Activated T-helper 1 cell treated with anti-CD3 and anti-CD28 coated beads, Interleukin-12 subunit alpha, Interleukin-12 subunit beta, Interleukin-2, Interleukin-4 antibody, amounts not matched to agents 30 ng/mL and 10 ng/mL and 1 ng/mL, durations not matched to agents 14 hours and 24 hours and 36 hours (primary cell): Measurements from ENCODE around the gene KLHDC10. TPM values are rescaled to one million over a fixed set of nuclear protein-coding genes. Genes with fewer than 3 reads are reported as not detected.
"Not testable (repeated sequence)": the region's sequence is repeated elsewhere in the genome, so short reads cannot be mapped to it uniquely, and the experiment has no call there.

Experiments used
- DNase-seq: peaks from one replicate; pipeline ENCODE4 v3.0.0; 2021; ENCODE audit warnings: low spot score
- H3K27ac Mint-ChIP-seq: one replicate; pipeline ENCODE4 v1.8.0; 2021; ENCODE audit warnings: mild to moderate bottlenecking, mixed read lengths
- H3K27me3 Mint-ChIP-seq: one replicate; pipeline ENCODE4 v1.8.0; 2022; ENCODE audit warnings: mild to moderate bottlenecking, moderate library complexity, mixed read lengths; ENCODE audit not compliant: insufficient read depth
- H3K36me3 Mint-ChIP-seq: one replicate; pipeline ENCODE4 v1.8.0; 2021; ENCODE audit warnings: low read depth, mixed read lengths
- H3K4me1 Mint-ChIP-seq: one replicate; pipeline ENCODE4 v1.8.0; 2021; ENCODE audit warnings: low read depth, mixed read lengths
- H3K4me3 Mint-ChIP-seq: one replicate; pipeline ENCODE4 v1.8.0; 2021; ENCODE audit warnings: mild to moderate bottlenecking, moderate library complexity, mixed read lengths
- H3K9me3 Mint-ChIP-seq: one replicate; pipeline ENCODE4 v1.8.0; 2021; ENCODE audit warnings: mixed read lengths
- intact Hi-C: fragments of 100-400 bp; cut with micrococcal nuclease; formaldehyde crosslinking; loops from one replicate; pipeline ENCODE4 v1.15.1; 2024
- total RNA-seq: library from RNA; stranded (reverse); gene quantifications from 2 replicates; pipeline ENCODE4 v1.2.3, GENCODE V29; 2022

Gene KLHDC10
- total RNA-seq, 1 donor from 2014 or later = 15.6 TPM

DNA sequence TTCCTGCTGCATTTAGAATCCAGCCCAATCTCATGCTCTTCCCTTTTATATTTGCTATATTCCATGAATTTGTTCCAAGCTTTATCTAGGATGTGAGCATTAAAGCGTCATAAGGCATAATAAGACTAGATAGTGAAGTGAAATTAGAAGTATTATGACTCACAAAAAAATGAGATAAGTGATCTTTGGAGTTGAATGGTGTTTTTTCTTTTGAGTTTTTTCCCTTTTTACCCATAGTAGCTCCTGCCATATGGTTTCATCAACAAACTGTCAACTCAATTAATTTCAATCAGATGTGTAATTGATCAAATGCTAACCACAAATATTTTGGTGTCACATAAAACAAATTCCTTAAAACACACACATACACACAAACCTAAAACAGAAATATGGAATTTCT lies 17.0 kb downstream of the KLHDC10 start:
- H3K4me1 Mint-ChIP-seq = peaks cover 10% of the 10 kb centered on the region
- H3K27me3 Mint-ChIP-seq = no peaks in the 10 kb centered on the region
- peaks cover 6% of the 10 kb centered on the region for H3K36me3 Mint-ChIP-seq
- intact Hi-C loops = no loop called here
- H3K4me3 Mint-ChIP-seq = no peak overlapping the region
- no peak for DNase-seq
- H3K9me3 Mint-ChIP-seq = no peaks in the 10 kb centered on the region
- H3K27ac Mint-ChIP-seq = no peak overlapping the region

DNA sequence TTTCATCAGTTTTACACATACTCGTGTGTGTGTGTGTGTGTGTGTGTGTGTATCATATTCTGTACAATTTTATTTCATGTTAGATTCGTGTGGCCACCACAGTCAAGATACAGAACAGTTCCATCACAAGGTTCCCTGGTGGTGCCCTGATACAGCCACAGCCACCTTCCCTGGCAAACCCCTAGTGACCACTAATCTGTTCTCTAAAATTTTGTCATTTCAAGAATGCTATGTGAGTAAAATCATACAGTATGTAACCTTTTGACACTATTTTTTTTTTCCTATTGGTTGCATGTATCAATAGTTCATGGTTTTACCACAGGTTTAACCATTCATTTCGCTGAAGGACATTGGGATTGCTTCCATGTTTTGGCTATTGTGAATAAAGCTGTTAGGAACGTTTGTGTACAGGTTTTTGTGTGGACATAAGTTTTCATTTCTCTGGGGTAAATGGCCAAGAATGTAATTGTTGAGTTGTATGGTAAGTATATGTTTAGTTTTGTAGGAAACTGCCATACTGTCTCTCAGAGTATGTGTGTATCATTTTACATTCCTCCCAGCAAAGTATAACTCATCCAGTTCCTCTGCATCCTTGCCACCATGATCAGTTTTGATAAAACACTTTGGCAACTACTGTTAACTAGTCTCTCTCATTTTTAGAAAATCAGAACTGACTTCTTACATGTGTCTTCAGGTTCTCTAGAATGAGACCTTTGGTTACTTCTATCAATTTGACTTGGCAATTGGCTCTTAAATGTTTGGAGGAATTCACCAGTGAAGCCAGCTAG lies 20.6 kb downstream of the KLHDC10 start:
- H3K4me1 Mint-ChIP-seq = peaks cover 10% of the 10 kb centered on the region
- no peaks in the 10 kb centered on the region for H3K27me3 Mint-ChIP-seq
- DNase-seq = no peak
- no peak overlapping the region for H3K27ac Mint-ChIP-seq
- no peaks in the 10 kb centered on the region for H3K36me3 Mint-ChIP-seq
- H3K4me3 Mint-ChIP-seq = no peak overlapping the region
- H3K9me3 Mint-ChIP-seq = no peaks in the 10 kb centered on the region
- intact Hi-C loops = no loop called here

DNA sequence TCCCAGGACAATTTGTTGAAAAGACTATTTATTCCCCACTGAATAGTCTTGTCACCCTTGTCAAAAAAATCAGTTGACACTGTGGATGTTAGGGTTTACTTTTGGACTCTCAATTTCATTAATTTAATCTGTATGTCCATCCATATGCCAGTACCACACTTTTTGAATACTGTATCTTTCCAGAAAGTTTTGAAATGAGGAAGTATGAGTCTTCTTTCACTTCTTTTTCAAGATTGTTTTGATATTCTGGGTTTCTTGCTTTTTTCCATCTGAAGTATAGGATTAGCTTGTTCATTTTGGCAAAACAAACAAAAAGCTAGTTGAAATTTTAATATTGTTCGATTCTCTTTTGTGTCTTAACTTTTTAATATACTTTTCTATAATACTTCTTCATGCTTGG lies 21.7 kb downstream of the KLHDC10 start:
- DNase-seq = no peak
- Mint-ChIP-seq H3K27ac (no peak overlapping the region), H3K36me3 (peaks cover 4% of the 10 kb centered on the region)

DNA sequence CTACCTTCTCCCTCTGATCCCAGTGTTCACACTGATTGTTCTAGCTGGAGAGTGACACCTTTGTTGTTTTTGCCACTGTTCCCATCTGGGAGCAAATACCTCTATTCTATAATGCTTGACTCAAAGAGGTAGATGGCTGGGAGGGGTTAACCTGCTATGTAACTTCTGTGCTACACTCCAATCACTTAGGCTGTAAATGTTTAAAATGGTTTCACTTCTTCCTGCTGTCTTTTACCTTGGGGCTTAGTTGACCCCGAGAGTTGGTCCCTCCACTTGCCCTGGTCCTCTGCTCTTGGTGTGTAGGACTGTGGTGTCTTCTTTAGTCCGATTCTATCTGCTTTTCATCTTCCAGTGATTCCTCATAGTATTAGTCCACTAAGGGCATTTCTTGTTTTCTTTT lies 22.3 kb downstream of the KLHDC10 start:
- H3K4me1 Mint-ChIP-seq = peaks cover 10% of the 10 kb centered on the region
- no peak overlapping the region for H3K27ac Mint-ChIP-seq
- H3K36me3 Mint-ChIP-seq = peaks cover 4% of the 10 kb centered on the region
- no peaks in the 10 kb centered on the region for H3K27me3 Mint-ChIP-seq
- no peak for DNase-seq
- H3K4me3 Mint-ChIP-seq = no peak overlapping the region
- no peaks in the 10 kb centered on the region for H3K9me3 Mint-ChIP-seq
- intact Hi-C loops = no loop called here

More for the DNA sequence above, 21.7 kb downstream of the KLHDC10 start:
- Mint-ChIP-seq H3K27me3 (no peaks in the 10 kb centered on the region), H3K4me3 (no peak overlapping the region), H3K9me3 (no peaks in the 10 kb centered on the region), H3K4me1 (peaks cover 10% of the 10 kb centered on the region)
- intact Hi-C loops = no loop called here

DNA sequence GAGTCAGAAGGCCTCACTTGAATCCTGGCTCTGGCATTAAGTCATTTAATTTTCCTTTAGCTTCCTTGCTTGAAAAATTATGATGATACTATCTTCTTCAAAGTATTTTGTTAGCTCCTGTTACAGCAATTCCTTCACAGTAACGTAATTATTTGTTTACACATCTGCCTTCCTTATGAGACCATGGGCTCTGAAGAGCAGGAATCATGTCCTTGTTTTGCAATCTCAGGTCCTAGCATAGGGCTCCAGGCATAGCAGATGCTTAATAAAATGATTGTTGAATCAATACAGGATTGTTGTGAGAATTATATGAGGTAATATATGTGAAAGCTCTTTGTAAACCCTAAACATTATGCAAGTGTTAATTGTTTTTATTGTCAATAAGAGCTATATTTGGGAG lies 25.5 kb downstream of the KLHDC10 start:
- no peak for DNase-seq
- H3K4me1 Mint-ChIP-seq = peaks cover 5% of the 10 kb centered on the region
- no peaks in the 10 kb centered on the region for H3K27me3 Mint-ChIP-seq
- intact Hi-C loops = no loop called here
- no peak overlapping the region for H3K4me3 Mint-ChIP-seq
- peaks cover 9% of the 10 kb centered on the region for H3K36me3 Mint-ChIP-seq
- H3K27ac Mint-ChIP-seq = no peak overlapping the region
- H3K9me3 Mint-ChIP-seq = no peaks in the 10 kb centered on the region

DNA sequence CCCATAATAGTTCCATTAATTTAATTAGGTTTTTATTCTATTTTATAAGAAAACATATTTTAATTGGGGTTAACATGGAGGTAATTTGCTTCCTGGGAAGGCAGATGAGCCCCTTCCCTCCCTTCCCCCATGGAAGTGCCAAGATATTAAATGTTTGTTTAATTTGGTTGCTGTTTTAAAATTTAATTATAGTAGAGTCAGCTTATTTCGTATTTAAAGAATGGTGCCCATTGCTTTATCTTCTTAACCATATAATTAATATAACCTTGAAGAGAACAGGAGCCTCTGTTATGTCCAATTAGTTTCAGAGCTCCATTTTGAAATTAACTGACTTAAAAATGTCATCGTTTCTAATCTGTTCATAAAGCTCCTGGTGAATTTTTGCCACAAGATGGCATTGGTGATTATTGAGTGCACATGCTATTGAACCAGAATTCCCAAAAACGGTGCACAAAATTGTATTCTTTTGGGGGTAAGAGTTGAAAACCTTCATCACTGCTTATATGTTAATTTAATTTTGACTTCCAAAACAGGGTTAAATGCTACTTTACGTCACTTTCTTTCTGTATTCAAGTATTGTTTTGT lies 26.0 kb downstream of the KLHDC10 start:
- Mint-ChIP-seq H3K4me3 (no peak overlapping the region), H3K9me3 (no peaks in the 10 kb centered on the region), H3K27ac (no peak overlapping the region), H3K4me1 (no peaks in the 10 kb centered on the region), H3K27me3 (no peaks in the 10 kb centered on the region), H3K36me3 (peaks cover 9% of the 10 kb centered on the region)
- intact Hi-C loops = no loop called here
- no peak for DNase-seq

DNA sequence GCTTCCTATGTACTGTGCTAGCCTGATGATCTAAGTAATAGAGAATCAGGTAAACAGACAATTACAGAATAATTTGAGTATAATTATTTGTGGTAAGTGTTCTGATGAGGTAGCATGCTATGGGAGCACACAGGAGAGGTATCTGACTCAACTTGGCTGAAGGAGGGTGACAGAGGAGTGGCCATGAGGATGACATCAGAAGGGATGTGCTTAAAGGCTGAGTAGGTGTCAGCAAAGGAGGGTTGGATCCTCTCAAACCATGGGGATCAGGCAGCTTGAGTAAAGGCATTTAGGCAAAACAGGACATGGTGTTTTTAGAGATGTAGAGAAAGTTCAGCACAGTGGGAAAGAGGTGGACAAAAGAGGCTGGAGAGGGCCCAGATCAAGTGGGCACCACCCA lies 29.0 kb downstream of the KLHDC10 start:
- intact Hi-C loops = no loop called here
- no peak for DNase-seq
- Mint-ChIP-seq H3K4me3 (no peak overlapping the region), H3K27ac (no peak overlapping the region), H3K27me3 (no peaks in the 10 kb centered on the region), H3K4me1 (no peaks in the 10 kb centered on the region), H3K36me3 (peaks cover 9% of the 10 kb centered on the region), H3K9me3 (no peaks in the 10 kb centered on the region)

DNA sequence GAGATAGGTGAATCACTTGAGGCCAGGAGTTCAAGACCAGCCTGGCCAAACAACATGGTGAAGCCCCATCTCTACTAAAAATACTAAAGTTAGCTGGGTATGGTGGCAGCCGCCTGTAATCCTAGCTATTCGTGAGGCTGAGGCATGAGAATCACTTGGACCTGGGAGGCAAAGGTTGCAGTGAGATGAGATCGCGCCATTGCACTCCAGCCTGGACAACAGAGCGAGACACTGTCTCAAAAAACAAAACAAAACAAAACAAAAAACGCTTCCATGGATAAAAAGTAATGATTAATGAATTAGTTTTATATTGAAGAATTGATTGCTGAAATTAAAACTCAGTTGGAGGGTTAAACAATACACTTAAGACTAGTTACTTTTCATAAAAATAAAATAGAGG lies 32.3 kb downstream of the KLHDC10 start:
- Mint-ChIP-seq H3K4me1 (no peaks in the 10 kb centered on the region), H3K27me3 (no peaks in the 10 kb centered on the region), H3K27ac (no peak overlapping the region), H3K36me3 (peaks cover 5% of the 10 kb centered on the region), H3K9me3 (no peaks in the 10 kb centered on the region), H3K4me3 (no peak overlapping the region)
- DNase-seq = no peak
- intact Hi-C loops = no loop called here

DNA sequence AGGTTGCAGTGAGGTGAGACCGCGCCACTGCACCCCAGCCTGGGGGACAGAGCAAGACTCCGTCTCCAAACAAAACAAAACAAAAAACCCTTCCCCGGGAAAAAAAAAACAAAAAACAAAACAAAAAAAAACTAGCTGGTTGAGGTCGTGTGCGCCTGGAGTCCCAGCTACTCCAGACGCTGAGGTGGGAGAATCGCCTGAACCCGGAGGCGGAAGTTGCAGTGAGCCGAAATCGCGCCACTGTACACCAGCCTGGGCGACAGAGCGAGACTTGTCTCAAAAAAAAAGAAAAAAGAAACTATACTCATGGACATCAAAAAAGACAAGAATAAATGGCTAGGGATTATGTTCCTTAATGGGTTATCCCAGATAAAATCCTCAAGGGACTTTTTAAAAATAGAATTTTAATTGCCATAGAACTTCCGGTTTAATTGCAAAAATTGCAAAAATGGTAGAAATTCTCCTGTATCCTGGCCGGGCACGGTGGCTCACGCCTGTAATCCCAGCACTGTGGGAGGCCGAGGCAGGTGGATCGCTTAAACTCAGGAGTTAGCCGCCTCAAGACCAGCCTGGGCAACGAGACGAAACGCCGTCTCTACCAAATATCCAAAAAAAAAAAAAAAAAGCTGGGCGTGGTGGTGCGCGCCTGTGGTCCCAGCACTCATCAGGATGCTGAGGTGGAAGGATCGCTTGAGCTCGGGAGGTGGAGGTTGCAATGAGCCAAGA lies 37.8 kb downstream of the KLHDC10 start:
- Mint-ChIP-seq H3K9me3 (no peaks in the 10 kb centered on the region), H3K4me3 (no peak overlapping the region), H3K36me3 (no peaks in the 10 kb centered on the region), H3K27me3 (no peaks in the 10 kb centered on the region), H3K4me1 (no peaks in the 10 kb centered on the region), H3K27ac (no peak overlapping the region)
- intact Hi-C loops = no loop called here
- DNase-seq = no peak

DNA sequence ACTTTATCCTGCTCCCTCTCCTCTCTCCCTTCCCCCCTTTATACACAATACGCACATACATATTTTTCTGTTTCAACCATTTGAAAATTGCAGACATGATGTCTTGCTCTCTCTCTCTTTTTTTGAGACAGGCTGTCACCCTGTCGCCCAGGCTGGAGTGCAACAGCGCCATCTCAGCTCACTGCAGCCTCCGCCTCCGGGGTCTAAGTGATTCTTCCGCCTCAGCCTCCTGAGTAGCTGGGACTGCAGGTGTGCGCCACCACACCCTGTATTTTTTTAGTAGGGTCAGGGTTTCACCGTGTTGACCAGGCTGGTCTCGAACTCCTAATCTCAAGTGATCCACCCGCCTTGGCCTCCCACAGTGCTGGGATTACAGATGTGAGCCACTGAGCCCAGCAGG lies 38.5 kb downstream of the KLHDC10 start:
- Mint-ChIP-seq H3K9me3 (no peaks in the 10 kb centered on the region), H3K4me3 (no peak overlapping the region), H3K36me3 (no peaks in the 10 kb centered on the region), H3K4me1 (no peaks in the 10 kb centered on the region), H3K27me3 (no peaks in the 10 kb centered on the region), H3K27ac (no peak overlapping the region)
- DNase-seq = no peak
- intact Hi-C loops = no loop called here

DNA sequence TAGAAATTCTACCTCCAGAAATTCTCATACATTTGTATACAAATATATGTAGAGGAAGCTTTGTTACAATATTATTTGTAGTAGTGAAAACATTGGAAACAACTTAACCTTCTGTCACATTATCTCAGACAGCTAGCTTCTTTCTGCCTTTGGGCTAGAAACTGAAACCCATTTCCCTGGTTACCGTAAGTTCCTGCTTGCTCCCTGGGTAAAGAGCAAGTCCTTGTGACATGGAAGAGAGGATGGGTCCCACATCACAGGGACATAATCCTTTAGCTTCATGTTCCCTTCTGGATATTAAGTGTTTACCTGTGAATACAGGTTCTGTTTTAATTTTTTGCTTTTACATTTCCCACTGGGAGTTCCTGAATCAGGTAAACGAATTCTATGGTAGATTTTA lies 41.8 kb downstream of the KLHDC10 start:
- Mint-ChIP-seq H3K4me1 (no peaks in the 10 kb centered on the region), H3K27me3 (no peaks in the 10 kb centered on the region)
- intact Hi-C loops = no loop called here

DNA sequence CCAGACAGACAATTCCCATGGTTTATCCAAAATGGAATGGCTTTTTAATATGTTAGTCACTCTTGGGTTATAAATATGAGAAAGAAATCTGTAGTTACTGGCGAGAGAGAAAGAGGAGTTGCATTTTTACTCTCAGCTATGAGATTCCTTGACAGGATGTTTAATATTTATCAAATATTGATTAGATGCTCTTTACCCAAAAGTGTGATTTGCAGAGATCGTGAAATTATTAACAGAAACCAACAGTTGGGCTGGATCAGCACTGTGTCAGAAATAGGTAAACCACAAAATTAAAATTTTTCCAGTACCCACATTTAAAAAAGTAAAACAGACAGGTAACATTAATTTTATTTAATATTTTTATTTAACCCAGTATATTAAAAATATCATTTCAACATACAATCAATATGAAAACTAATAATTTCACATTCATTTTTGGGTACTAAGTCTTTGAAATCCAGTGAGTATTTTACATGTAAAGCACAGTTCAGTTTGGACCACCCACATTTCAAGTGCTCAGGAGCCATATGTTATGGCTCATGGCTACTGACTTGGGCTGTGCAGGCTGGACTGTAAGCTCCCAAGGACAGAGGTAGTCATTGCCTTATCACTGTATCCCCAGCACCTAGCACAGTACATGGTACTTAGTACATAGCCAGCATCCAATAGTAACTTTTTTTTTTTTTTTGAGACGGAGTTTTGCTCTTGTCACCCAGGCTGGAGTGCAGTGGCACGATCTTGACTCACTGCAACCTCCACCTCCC lies 42.5 kb downstream of the KLHDC10 start:
- no peaks in the 10 kb centered on the region for H3K9me3 Mint-ChIP-seq
- DNase-seq = no peak
- H3K27ac Mint-ChIP-seq = no peak overlapping the region
- H3K4me1 Mint-ChIP-seq = no peaks in the 10 kb centered on the region
- no peak overlapping the region for H3K4me3 Mint-ChIP-seq
- H3K36me3 Mint-ChIP-seq = peaks cover 4% of the 10 kb centered on the region
- H3K27me3 Mint-ChIP-seq = no peaks in the 10 kb centered on the region
- intact Hi-C loops = no loop called here

More for the DNA sequence above, 41.8 kb downstream of the KLHDC10 start:
- DNase-seq = no peak
- peaks cover 2% of the 10 kb centered on the region for H3K36me3 Mint-ChIP-seq
- H3K4me3 Mint-ChIP-seq = no peak overlapping the region
- H3K27ac Mint-ChIP-seq = no peak overlapping the region
- H3K9me3 Mint-ChIP-seq = no peaks in the 10 kb centered on the region

DNA sequence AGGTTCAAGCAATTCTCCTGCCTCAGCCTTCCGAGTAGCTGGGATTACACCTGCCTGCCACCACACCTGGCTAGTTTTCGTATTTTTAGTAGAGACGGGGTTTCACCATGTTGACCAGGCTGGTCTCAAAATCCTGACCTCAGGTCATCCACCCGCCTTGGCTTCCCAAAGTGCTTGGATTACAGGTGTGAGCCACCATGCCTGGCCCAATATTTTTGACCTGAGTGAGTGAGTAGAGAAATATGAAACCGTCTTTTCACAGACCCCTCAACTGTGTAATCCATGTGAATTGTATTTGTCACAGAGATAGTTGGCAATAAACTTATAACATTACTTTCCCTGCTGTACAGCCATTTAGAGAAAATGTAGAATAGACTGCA lies 43.1 kb downstream of the KLHDC10 start:
- not testable (repeated sequence) for H3K9me3 Mint-ChIP-seq

More for the DNA sequence above, 43.1 kb downstream of the KLHDC10 start:
- H3K27ac Mint-ChIP-seq, H3K36me3 Mint-ChIP-seq, intact Hi-C loops, H3K4me3 Mint-ChIP-seq, DNase-seq, H3K4me1 Mint-ChIP-seq, H3K27me3 Mint-ChIP-seq: not testable (repeated sequence)
